Vagina (tissue), 2 donors: ENCODE measurements around the gene SEC24D. TPM values are rescaled to one million over a fixed set of nuclear protein-coding genes. Genes with fewer than 3 reads are reported as not detected.
A peak's percentile ranks its signal among the peaks of the same experiment; 100 is the strongest.

Experiments
- DNase-seq, 2 donors: peaks; one replicate each; pipeline ENCODE4 v3.0.0-alpha.2; 2017; ENCODE audit errors: extremely low spot score in 2 of 2
- H3K27ac ChIP-seq: fragments of 200-600 bp; sonication (generic); one replicate; pipeline ENCODE4 v1.5.1; 2019
- H3K27me3 ChIP-seq: fragments of 200-600 bp; sonication (generic); one replicate; pipeline ENCODE4 v1.5.1; 2019
- H3K36me3 ChIP-seq, 2 donors: fragments of 200-600 bp; sonication (generic); one replicate each; pipeline ENCODE4 v1.5.1; 2017 to 2019
- H3K4me1 ChIP-seq: fragments of 200-600 bp; sonication (generic); one replicate; pipeline ENCODE4 v1.5.1; 2019
- H3K4me3 ChIP-seq, 2 donors: fragments of 200-600 bp; sonication (generic); 1 replicate in 1 of 2; 2 replicates in 1 of 2; pipeline ENCODE4 v1.5.1; 2016 to 2019
- H3K9me3 ChIP-seq: fragments of 200-600 bp; sonication (generic); one replicate; pipeline ENCODE4 v1.5.1; 2019
- POLR2A ChIP-seq, 2 donors: fragments of 450-650 bp; IDR thresholded peaks; one replicate each; pipeline ENCODE4 v1.6.1; 2017; ENCODE audit warnings: antibody characterized with exemption in 2 of 2, mild to moderate bottlenecking in 2 of 2, moderate library complexity in 2 of 2
- POLR2AphosphoS5 ChIP-seq, 2 donors: sonication (generic); formaldehyde crosslinking; IDR thresholded peaks; one replicate each; pipeline ENCODE4 v1.9.0; 2017; ENCODE audit warnings: antibody characterized with exemption in 2 of 2, mild to moderate bottlenecking in 2 of 2, low read depth in 1 of 2; ENCODE audit not compliant: insufficient read depth in 1 of 2
- intact Hi-C: fragments of 100-400 bp; cut with DNase I; formaldehyde crosslinking; loops from one replicate; pipeline ENCODE4 v1.15.1; 2023
- total RNA-seq: library from RNA; depleted of rRNA; stranded (reverse); fragments of >200 nt; gene quantifications from one replicate; pipeline ENCODE4 v1.2.3, GENCODE V29; 2016
- TF ChIP-seq, protein P1 (sequence below), 3 experiments: fragments of 450-650 bp in 2 of 3; fragments of 200-600 bp in 1 of 3; sonication (generic) in 1 of 3; IDR thresholded peaks; one replicate each; pipeline ENCODE4 v1.5.1; 2017 to 2019; ENCODE audit warnings: antibody characterized with exemption in 3 of 3, mild to moderate bottlenecking in 2 of 3, moderate library complexity in 2 of 3

SEC24D gene
- total RNA-seq, 1 donor from 2014 or later = 24.1 TPM

- TF ChIP-seq POLR2A (IDR thresholded peaks at IDR 0.05) (no peak), POLR2AphosphoS5 (IDR thresholded peaks at IDR 0.05; ENCODE audit: insufficient read depth in 1 of 2, low read depth in 1 of 2) (no peak)
- Histone ChIP-seq H3K27ac (peak overlapping the region; percentile 89), H3K27me3 (no peaks in the 10 kb centered on the region), H3K9me3 (no peaks in the 10 kb centered on the region), H3K4me1 (peaks cover 54% of the 10 kb centered on the region), H3K4me3 (no peak overlapping the region), H3K36me3 (no peaks in the 10 kb centered on the region)
- intact Hi-C loops = loop anchor here (2.0 to 10.0 kb wide), 2 partner anchors 61 to 195 kb away; partner anchors contain the start of gene SEC24D
- no peak for DNase-seq
These were observed 62.5 kb downstream of the SEC24D start for GRCh38 chr4:118773429-118773792.

DNA sequence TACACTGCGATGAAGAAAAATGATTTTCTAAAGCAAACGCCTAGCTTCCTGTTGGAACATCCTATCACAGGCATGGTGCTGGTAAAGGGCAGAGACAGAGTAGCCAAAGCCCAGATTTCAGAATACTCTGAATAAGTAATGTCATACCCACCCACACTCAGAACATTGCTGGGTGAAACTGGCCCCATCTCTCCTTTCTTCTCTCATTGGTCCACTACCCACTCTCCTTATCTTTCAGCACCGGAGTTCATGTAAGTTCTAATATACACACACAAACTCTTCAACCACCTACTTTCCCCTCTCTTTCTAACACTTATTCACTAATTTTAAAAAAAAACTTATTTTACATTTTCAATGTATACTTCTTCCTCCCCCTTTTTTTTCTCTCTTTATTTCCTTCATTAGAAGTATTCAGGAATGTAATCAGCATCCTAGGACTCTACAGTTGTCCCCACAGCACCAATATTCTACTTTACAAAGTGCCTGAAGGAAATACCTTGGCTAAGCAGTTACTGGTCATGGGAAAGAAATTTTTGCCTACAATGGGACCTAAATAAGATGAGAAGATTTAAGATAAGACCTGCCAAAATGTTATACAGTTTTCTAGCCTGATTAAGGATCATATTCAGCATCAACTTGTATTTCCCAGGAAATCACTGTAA, 63.0 kb downstream of the SEC24D start:
- no peaks in the 10 kb centered on the region for H3K9me3 ChIP-seq
- H3K4me3 ChIP-seq = no peak overlapping the region
- TF ChIP-seq POLR2A (IDR thresholded peaks at IDR 0.05) (no peak), POLR2AphosphoS5 (IDR thresholded peaks at IDR 0.05; ENCODE audit: insufficient read depth in 1 of 2, low read depth in 1 of 2) (no peak)
- TF ChIP-seq, protein P1, sequence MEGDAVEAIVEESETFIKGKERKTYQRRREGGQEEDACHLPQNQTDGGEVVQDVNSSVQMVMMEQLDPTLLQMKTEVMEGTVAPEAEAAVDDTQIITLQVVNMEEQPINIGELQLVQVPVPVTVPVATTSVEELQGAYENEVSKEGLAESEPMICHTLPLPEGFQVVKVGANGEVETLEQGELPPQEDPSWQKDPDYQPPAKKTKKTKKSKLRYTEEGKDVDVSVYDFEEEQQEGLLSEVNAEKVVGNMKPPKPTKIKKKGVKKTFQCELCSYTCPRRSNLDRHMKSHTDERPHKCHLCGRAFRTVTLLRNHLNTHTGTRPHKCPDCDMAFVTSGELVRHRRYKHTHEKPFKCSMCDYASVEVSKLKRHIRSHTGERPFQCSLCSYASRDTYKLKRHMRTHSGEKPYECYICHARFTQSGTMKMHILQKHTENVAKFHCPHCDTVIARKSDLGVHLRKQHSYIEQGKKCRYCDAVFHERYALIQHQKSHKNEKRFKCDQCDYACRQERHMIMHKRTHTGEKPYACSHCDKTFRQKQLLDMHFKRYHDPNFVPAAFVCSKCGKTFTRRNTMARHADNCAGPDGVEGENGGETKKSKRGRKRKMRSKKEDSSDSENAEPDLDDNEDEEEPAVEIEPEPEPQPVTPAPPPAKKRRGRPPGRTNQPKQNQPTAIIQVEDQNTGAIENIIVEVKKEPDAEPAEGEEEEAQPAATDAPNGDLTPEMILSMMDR (IDR thresholded peaks at IDR 0.05) = no peak
- H3K4me1 ChIP-seq = peaks cover 54% of the 10 kb centered on the region
- H3K27me3 ChIP-seq = no peaks in the 10 kb centered on the region
- peak overlapping the region; percentile 89 for H3K27ac ChIP-seq
- intact Hi-C loops = loop anchor here (2.0 to 10.0 kb wide), 2 partner anchors 62 to 196 kb away; partner anchors contain the start of gene SEC24D
- no peak for DNase-seq
- no peaks in the 10 kb centered on the region for H3K36me3 ChIP-seq

DNA sequence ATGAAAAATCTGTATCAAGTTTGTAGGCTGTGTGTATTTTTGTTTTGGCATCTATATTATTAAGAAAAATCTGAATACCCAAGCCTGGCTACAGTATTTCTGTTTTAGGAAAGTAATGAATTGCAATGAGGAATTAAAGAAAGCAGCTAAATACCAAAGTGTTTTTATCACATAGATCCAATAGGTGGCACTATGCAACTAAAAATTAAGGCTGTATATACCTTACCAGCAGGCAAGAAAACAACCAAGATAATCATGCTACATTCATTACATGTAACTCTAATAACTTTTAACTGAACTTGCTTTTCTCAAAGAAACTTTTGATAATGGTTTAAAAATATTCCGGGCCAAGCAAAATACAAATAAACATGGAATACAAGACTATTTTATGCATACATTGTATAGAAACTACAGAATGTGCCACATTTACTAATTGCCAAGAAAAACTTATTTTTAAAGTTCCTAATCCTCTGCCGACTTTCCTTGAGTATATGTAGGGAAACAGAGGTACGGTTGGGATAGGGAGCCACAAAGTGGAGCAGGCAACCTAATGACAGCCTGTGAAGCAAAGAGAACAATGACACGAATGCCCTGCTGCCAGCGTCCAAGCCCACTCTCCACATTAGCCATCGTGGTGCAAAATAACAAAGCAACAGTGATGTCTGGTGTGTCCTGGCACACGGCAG, 63.7 kb downstream of the SEC24D start:
- Histone ChIP-seq H3K4me3 (no peak overlapping the region), H3K27me3 (no peaks in the 10 kb centered on the region), H3K4me1 (peaks cover 54% of the 10 kb centered on the region), H3K27ac (peak overlapping the region; percentile 89), H3K36me3 (peaks cover 0 to 3% of the 10 kb centered on the region in 2 donors), H3K9me3 (no peaks in the 10 kb centered on the region)
- TF ChIP-seq POLR2AphosphoS5 (IDR thresholded peaks at IDR 0.05; ENCODE audit: insufficient read depth in 1 of 2, low read depth in 1 of 2) = peak in 1 of 2 donors; percentile 56
- TF ChIP-seq, protein P1 (IDR thresholded peaks at IDR 0.05) = peak in 2 of 3 experiments; percentile 52 to 62
- TF ChIP-seq POLR2A (IDR thresholded peaks at IDR 0.05) = no peak
- intact Hi-C loops = loop anchor here (2.0 to 10.0 kb wide), 2 partner anchors 63 to 197 kb away; partner anchors contain the start of gene SEC24D
- DNase-seq = no peak

GRCh38 chr4:118770741-118771187, 65.2 kb downstream of the SEC24D start:
- Histone ChIP-seq H3K9me3 (no peaks in the 10 kb centered on the region), H3K36me3 (peaks cover 0 to 12% of the 10 kb centered on the region in 2 donors), H3K4me1 (peaks cover 60% of the 10 kb centered on the region), H3K27me3 (no peaks in the 10 kb centered on the region), H3K4me3 (no peak overlapping the region), H3K27ac (peak overlapping the region; percentile 89)
- no peak for TF ChIP-seq POLR2A (IDR thresholded peaks at IDR 0.05)
- TF ChIP-seq POLR2AphosphoS5 (IDR thresholded peaks at IDR 0.05; ENCODE audit: insufficient read depth in 1 of 2, low read depth in 1 of 2) = peak in 1 of 2 donors; percentile 11
- DNase-seq = no peak
- intact Hi-C loops = loop anchor here (10.0 kb wide), 1 partner anchor 64 kb away; the partner anchor contains the start of gene SEC24D

- TF ChIP-seq, protein P1 (IDR thresholded peaks at IDR 0.05) = no peak
- TF ChIP-seq POLR2A (IDR thresholded peaks at IDR 0.05) = no peak
- no peak for TF ChIP-seq POLR2AphosphoS5 (IDR thresholded peaks at IDR 0.05; ENCODE audit: insufficient read depth in 1 of 2, low read depth in 1 of 2)
- Histone ChIP-seq H3K27ac (peak overlapping the region; percentile 89), H3K9me3 (no peaks in the 10 kb centered on the region), H3K27me3 (no peaks in the 10 kb centered on the region), H3K4me3 (no peak overlapping the region), H3K4me1 (peaks cover 75% of the 10 kb centered on the region), H3K36me3 (peaks cover 0 to 12% of the 10 kb centered on the region in 2 donors)
- intact Hi-C loops = no loop called here
- no peak for DNase-seq
These were observed 66.8 kb downstream of the SEC24D start for GRCh38 chr4:118769161-118769560.
